Mesendoderm (in vitro differentiated cells): ENCODE data around the gene CXCR6.

ENCODE experiments used
- DNase-seq: peaks from one replicate; pipeline ENCODE4 v3.0.0; 2013
- H2AK5ac ChIP-seq: 2 replicates; pipeline ENCODE4 v1.6.1; 2013; ENCODE audit warnings: low read length, inconsistent platforms
- H2BK120ac ChIP-seq: 2 replicates; pipeline ENCODE4 v1.6.1; 2013; ENCODE audit warnings: low read depth, mild to moderate bottlenecking, low read length, moderate library complexity, mixed read lengths
- H2BK15ac ChIP-seq: replicated peaks from 2 replicates; pipeline ENCODE4 v1.6.1; 2013; ENCODE audit warnings: low read depth, mild to moderate bottlenecking, moderate library complexity
- H2BK5ac ChIP-seq: 2 replicates; pipeline ENCODE4 v1.6.1; 2013; ENCODE audit warnings: low read length, inconsistent platforms
- H3K18ac ChIP-seq: 2 replicates; pipeline ENCODE4 v1.6.1; 2013; ENCODE audit warnings: mild to moderate bottlenecking, low read length, mixed read lengths
- H3K23ac ChIP-seq: one replicate; pipeline ENCODE4 v1.6.1; 2013; ENCODE audit warnings: low read length
- H3K27ac ChIP-seq: 2 replicates; pipeline ENCODE4 v1.5.1; 2013; ENCODE audit warnings: low read depth, mild to moderate bottlenecking, inconsistent platforms, low read length, moderate library complexity
- H3K27me3 ChIP-seq: 2 replicates; pipeline ENCODE4 v1.6.1; 2013; ENCODE audit warnings: low read length, control low read depth, mild to moderate bottlenecking, inconsistent platforms; ENCODE audit not compliant: insufficient read depth, poor library complexity
- H3K36me3 ChIP-seq: 2 replicates; pipeline ENCODE4 v1.6.1; 2013; ENCODE audit warnings: low read length, inconsistent platforms; ENCODE audit not compliant: control insufficient read depth, insufficient read depth
- H3K4ac ChIP-seq: one replicate; pipeline ENCODE4 v1.6.1; 2013; ENCODE audit warnings: low read depth, mild to moderate bottlenecking, low read length, moderate library complexity
- H3K4me1 ChIP-seq: 2 replicates; pipeline ENCODE4 v1.6.1; 2013; ENCODE audit warnings: low read depth, low read length, inconsistent platforms; ENCODE audit not compliant: control insufficient read depth
- H3K4me2 ChIP-seq: 2 replicates; pipeline ENCODE4 v1.6.1; 2013; ENCODE audit warnings: low read length
- H3K4me3 ChIP-seq: 2 replicates; pipeline ENCODE4 v1.5.1; 2013; ENCODE audit warnings: mild to moderate bottlenecking, low read length
- H3K56ac ChIP-seq: one replicate; pipeline ENCODE4 v1.6.1; 2013; ENCODE audit warnings: low read length
- H3K79me1 ChIP-seq: 2 replicates; pipeline ENCODE4 v1.6.1; 2013; ENCODE audit warnings: low read length, inconsistent platforms
- H3K79me2 ChIP-seq: 2 replicates; pipeline ENCODE4 v1.6.1; 2013; ENCODE audit warnings: mild to moderate bottlenecking, low read length; ENCODE audit not compliant: control insufficient read depth, insufficient read depth
- H3K9ac ChIP-seq: 2 replicates; pipeline ENCODE4 v1.6.1; 2013; ENCODE audit warnings: low read length, inconsistent platforms
- H4K5ac ChIP-seq: one replicate; pipeline ENCODE4 v1.6.1; 2013; ENCODE audit warnings: low read length
- H4K8ac ChIP-seq: one replicate; pipeline ENCODE4 v1.6.1; 2013; ENCODE audit warnings: low read depth, mild to moderate bottlenecking, control low read depth, low read length, moderate library complexity
- WGBS: extraction: QIAGEN DNeasy Blood & Tissue Kit; methylation state at CpG from one replicate; pipeline ENCODE4 v1.1.7; 2013; ENCODE audit warnings: low lambda C conversion rate, missing lambda C conversion rate; ENCODE audit not compliant: insufficient coverage; ENCODE audit errors: extremely low coverage; 5-methylcytosine and 5-hydroxymethylcytosine counted together

CXCR6 gene

DNA sequence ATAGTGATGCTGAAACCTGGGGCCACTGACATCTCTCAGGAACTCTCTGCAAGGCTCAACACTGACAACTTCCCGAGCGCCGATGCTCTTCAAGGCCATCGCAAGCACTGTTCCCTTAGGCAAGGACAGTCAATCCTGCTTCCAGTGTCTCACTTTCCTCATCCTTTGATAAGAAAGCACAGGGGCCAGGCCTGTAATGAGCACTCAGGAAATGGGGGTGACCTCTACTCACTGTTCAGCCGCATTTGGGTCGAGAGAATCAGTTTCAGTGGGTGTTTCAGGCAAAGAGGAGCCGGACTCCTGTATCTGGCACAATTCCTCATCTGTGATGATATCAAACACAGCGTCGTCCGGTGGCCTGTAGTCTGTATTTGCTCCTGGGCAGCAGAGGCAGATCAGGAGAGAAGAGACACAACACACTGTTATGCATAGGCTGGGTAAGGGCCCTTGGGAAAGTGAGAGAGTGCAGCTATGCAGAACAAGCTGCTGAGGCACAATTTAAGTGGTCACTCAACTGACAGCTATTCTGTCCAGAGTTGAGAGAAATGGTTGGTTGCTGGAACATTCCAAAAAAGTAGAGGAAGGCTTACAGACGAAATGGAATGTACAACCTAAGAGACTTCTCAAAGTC lies 11.9 kb downstream of the CXCR6 start:
- H3K4me1 ChIP-seq: no peaks in the 10 kb centered on the region
- no CpG with 5 or more reads among the region's 11 CpGs for WGBS
- no peak overlapping the region for H3K4ac ChIP-seq
- H3K23ac ChIP-seq: no peak overlapping the region
- no peak overlapping the region for H2BK120ac ChIP-seq
- H3K27me3 ChIP-seq: no peaks in the 10 kb centered on the region
- H3K9ac ChIP-seq: no peak overlapping the region
- H3K36me3 ChIP-seq: peaks cover 5% of the 10 kb centered on the region
- no peak overlapping the region for H3K18ac ChIP-seq
- no peak overlapping the region for H4K5ac ChIP-seq
- H3K27ac ChIP-seq: no peak overlapping the region
- H2BK5ac ChIP-seq: no peak overlapping the region
- no peak overlapping the region for H3K4me2 ChIP-seq
- H3K79me1 ChIP-seq: no peaks in the 10 kb centered on the region
- no peak overlapping the region for H3K4me3 ChIP-seq
- H3K79me2 ChIP-seq: no peaks in the 10 kb centered on the region
- DNase-seq: no peak
- H4K8ac ChIP-seq: no peak overlapping the region
- H2AK5ac ChIP-seq: no peak overlapping the region
- H2BK15ac ChIP-seq: no peak overlapping the region
- H3K56ac ChIP-seq: no peak overlapping the region

GRCh38 chr3:45955706-45956105 lies 12.4 kb downstream of the CXCR6 start:
- no CpG with 5 or more reads among the region's 4 CpGs for WGBS
- H3K36me3 ChIP-seq: peaks cover 5% of the 10 kb centered on the region
- H3K4me1 ChIP-seq: no peaks in the 10 kb centered on the region
- H3K18ac ChIP-seq: no peak overlapping the region
- DNase-seq: no peak
- no peak overlapping the region for H2AK5ac ChIP-seq
- H2BK5ac ChIP-seq: no peak overlapping the region
- H3K4ac ChIP-seq: no peak overlapping the region
- H3K79me1 ChIP-seq: no peaks in the 10 kb centered on the region
- no peak overlapping the region for H3K4me2 ChIP-seq
- H3K27ac ChIP-seq: no peak overlapping the region
- H4K5ac ChIP-seq: no peak overlapping the region
- H3K23ac ChIP-seq: no peak overlapping the region
- no peaks in the 10 kb centered on the region for H3K27me3 ChIP-seq
- no peak overlapping the region for H3K56ac ChIP-seq
- H3K4me3 ChIP-seq: no peak overlapping the region
- H3K9ac ChIP-seq: no peak overlapping the region
- no peak overlapping the region for H2BK120ac ChIP-seq
- H2BK15ac ChIP-seq: no peak overlapping the region
- no peaks in the 10 kb centered on the region for H3K79me2 ChIP-seq
- H4K8ac ChIP-seq: no peak overlapping the region

DNA sequence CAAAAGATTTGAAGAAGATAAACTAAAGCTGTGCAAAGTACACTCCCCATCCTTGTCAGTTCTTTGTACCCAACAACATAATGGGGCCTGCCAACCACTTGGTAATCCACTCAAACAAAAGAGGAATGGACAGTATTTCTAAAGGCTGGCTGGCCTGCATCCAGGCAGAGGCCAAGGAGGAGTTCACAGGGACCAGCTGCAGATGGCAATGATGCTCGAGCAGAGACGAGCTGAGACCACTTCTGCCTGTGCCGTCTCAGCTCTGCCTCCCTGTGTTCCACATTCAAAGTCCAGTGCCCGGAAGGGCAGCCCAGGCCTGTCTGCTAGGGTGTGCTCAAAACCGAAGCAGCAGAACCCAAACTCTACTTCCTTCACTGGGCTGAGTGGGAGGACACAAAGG lies 14.3 kb downstream of the CXCR6 start:
- DNase-seq: no peak
- no CpG with 5 or more reads among the region's 5 CpGs for WGBS
- H2BK120ac ChIP-seq: no peak overlapping the region

DNA sequence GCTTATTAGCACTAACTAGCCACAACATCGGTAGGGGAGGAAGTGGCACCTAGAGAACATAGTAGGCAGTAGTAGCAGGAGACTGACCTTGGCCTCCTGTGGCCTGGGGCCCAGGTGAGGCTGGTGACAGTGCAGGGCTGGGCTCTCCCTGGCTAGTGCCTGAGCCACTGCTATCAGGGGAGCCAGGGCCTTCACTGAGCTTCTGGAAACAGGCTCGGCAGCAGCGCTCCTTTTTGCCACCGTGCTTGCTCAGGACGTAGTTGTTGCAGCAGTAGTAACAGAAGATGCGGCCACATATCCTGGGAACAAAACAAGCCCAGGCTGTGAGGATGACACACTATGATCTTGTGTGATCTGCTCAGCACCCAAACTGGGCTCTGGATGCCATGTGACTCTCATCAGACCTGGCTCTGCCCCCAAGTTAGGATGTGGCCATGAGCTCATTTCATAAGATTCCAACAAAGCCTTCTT lies 15.1 kb downstream of the CXCR6 start:
- Histone ChIP-seq H3K56ac (no peak overlapping the region), H4K5ac (no peak overlapping the region), H3K4me1 (no peaks in the 10 kb centered on the region), H3K79me1 (no peaks in the 10 kb centered on the region), H3K23ac (no peak overlapping the region), H2BK120ac (no peak overlapping the region), H3K36me3 (peaks cover 5% of the 10 kb centered on the region), H4K8ac (no peak overlapping the region), H2BK5ac (no peak overlapping the region), H2BK15ac (no peak overlapping the region), H3K79me2 (no peaks in the 10 kb centered on the region), H3K18ac (no peak overlapping the region), H2AK5ac (no peak overlapping the region), H3K4me2 (no peak overlapping the region), H3K4ac (no peak overlapping the region), H3K27me3 (no peaks in the 10 kb centered on the region), H3K27ac (no peak overlapping the region), H3K9ac (no peak overlapping the region), H3K4me3 (no peak overlapping the region)
- no peak for DNase-seq
- no CpG with 5 or more reads among the region's 6 CpGs for WGBS

More for the DNA sequence above, 14.3 kb downstream of the CXCR6 start:
- no peaks in the 10 kb centered on the region for H3K27me3 ChIP-seq
- H4K5ac ChIP-seq: no peak overlapping the region
- H2BK15ac ChIP-seq: no peak overlapping the region
- H3K9ac ChIP-seq: no peak overlapping the region
- H3K4ac ChIP-seq: no peak overlapping the region
- H2BK5ac ChIP-seq: no peak overlapping the region
- H3K4me3 ChIP-seq: no peak overlapping the region
- H3K18ac ChIP-seq: no peak overlapping the region
- no peak overlapping the region for H2AK5ac ChIP-seq
- H3K79me2 ChIP-seq: no peaks in the 10 kb centered on the region
- no peaks in the 10 kb centered on the region for H3K79me1 ChIP-seq
- H3K27ac ChIP-seq: no peak overlapping the region
- no peak overlapping the region for H3K56ac ChIP-seq
- no peak overlapping the region for H4K8ac ChIP-seq
- H3K36me3 ChIP-seq: peaks cover 5% of the 10 kb centered on the region
- no peaks in the 10 kb centered on the region for H3K4me1 ChIP-seq
- no peak overlapping the region for H3K23ac ChIP-seq
- H3K4me2 ChIP-seq: no peak overlapping the region

- H2AK5ac ChIP-seq: no peak overlapping the region
- no peak overlapping the region for H2BK120ac ChIP-seq
- no peak overlapping the region for H3K4me2 ChIP-seq
- no peak overlapping the region for H3K23ac ChIP-seq
- peaks cover 4% of the 10 kb centered on the region for H3K36me3 ChIP-seq
- H3K4ac ChIP-seq: no peak overlapping the region
- H3K56ac ChIP-seq: no peak overlapping the region
- no peak for DNase-seq
- no peaks in the 10 kb centered on the region for H3K79me1 ChIP-seq
- H3K18ac ChIP-seq: no peak overlapping the region
- H4K5ac ChIP-seq: no peak overlapping the region
- H3K4me1 ChIP-seq: no peaks in the 10 kb centered on the region
- H3K4me3 ChIP-seq: no peak overlapping the region
- no peak overlapping the region for H4K8ac ChIP-seq
- H3K27ac ChIP-seq: no peak overlapping the region
- no peak overlapping the region for H2BK15ac ChIP-seq
- no CpG with 5 or more reads among the region's 7 CpGs for WGBS
- H2BK5ac ChIP-seq: no peak overlapping the region
- H3K9ac ChIP-seq: no peak overlapping the region
- H3K79me2 ChIP-seq: no peaks in the 10 kb centered on the region
- H3K27me3 ChIP-seq: no peaks in the 10 kb centered on the region
These were observed 15.9 kb downstream of the CXCR6 start for GRCh38 chr3:45959201-45959600.

DNA sequence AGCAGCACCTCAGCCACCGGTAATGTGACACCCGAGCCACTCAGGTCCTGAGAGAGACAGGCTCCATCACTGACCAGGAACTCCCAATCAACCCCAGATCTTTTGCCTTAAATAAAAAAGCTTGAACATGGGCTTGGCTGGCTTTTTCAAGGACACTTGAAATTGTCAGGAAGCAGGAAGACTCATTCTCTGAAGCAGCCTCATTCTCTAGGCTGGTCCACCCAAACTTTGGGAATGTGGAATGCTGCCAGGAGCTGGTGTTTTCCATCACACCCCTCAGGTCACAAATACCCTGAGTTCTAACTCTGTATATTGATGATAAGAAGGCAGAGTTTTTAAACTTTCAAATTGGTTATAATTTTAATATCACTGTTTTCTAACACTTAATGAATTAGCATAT lies 17.0 kb downstream of the CXCR6 start:
- no peak overlapping the region for H3K56ac ChIP-seq
- H3K4me2 ChIP-seq: no peak overlapping the region
- no CpG with 5 or more reads among the region's 2 CpGs for WGBS
- no peak for DNase-seq
- no peak overlapping the region for H3K4ac ChIP-seq
- no peaks in the 10 kb centered on the region for H3K79me2 ChIP-seq
- H2BK5ac ChIP-seq: no peak overlapping the region
- no peak overlapping the region for H4K8ac ChIP-seq
- no peak overlapping the region for H3K23ac ChIP-seq
- H3K27ac ChIP-seq: no peak overlapping the region
- H3K18ac ChIP-seq: no peak overlapping the region
- H3K9ac ChIP-seq: no peak overlapping the region
- no peak overlapping the region for H3K4me3 ChIP-seq
- no peak overlapping the region for H2AK5ac ChIP-seq
- no peaks in the 10 kb centered on the region for H3K4me1 ChIP-seq
- H3K79me1 ChIP-seq: no peaks in the 10 kb centered on the region
- H2BK120ac ChIP-seq: no peak overlapping the region
- H4K5ac ChIP-seq: no peak overlapping the region
- no peak overlapping the region for H2BK15ac ChIP-seq
- no peaks in the 10 kb centered on the region for H3K27me3 ChIP-seq
- peaks cover 2% of the 10 kb centered on the region for H3K36me3 ChIP-seq
